ENCODE results near the gene PTAFR.

Gene PTAFR

GRCh38 chr1:28127617-28128257 is 48.8 kb downstream of the PTAFR start:
- no peaks in the 10 kb centered on the region for H3K36me3 ChIP-seq (ENCODE audit: control insufficient read depth in 4 of 4, insufficient read depth in 4 of 4, low read length in 3 of 4)
- no peak overlapping the region for H3K4me3 ChIP-seq (ENCODE audit: control insufficient read depth in 1 of 7, extremely low read depth in 1 of 7, insufficient read depth in 4 of 7, low read depth in 2 of 7, low read length in 6 of 7)
- 89% methylated on average over 1 of the region's 3 CpGs for WGBS (ENCODE audit: insufficient coverage)
- no peak overlapping the region for H3K27ac ChIP-seq (ENCODE audit: insufficient read depth in 1 of 2, low read depth in 1 of 2, low read length in 2 of 2, poor library complexity in 1 of 2, severe bottlenecking in 2 of 2)
- peak in 2 of 3 donors; percentile 42 to 56 for DNase-seq
- no peaks in the 10 kb centered on the region for H3K9me3 ChIP-seq (ENCODE audit: control extremely low read depth in 1 of 5, control insufficient read depth in 4 of 5, insufficient read depth in 2 of 5, low read depth in 1 of 5, low read length in 4 of 5)
- no peaks in the 10 kb centered on the region for H3K27me3 ChIP-seq (replicated peaks in 2 of 5; ENCODE audit: control insufficient read depth in 4 of 5, insufficient read depth in 5 of 5, low read length in 4 of 5)
- CTCF ChIA-PET, result no interaction called here
- POLR2A ChIA-PET, result no interaction called here
- peaks cover 12 to 51% (median 20%) of the 10 kb centered on the region in 4 experiments for H3K4me1 ChIP-seq (ENCODE audit: control extremely low read depth in 1 of 4, control insufficient read depth in 4 of 4, insufficient read depth in 4 of 4, low read length in 3 of 4)

DNA sequence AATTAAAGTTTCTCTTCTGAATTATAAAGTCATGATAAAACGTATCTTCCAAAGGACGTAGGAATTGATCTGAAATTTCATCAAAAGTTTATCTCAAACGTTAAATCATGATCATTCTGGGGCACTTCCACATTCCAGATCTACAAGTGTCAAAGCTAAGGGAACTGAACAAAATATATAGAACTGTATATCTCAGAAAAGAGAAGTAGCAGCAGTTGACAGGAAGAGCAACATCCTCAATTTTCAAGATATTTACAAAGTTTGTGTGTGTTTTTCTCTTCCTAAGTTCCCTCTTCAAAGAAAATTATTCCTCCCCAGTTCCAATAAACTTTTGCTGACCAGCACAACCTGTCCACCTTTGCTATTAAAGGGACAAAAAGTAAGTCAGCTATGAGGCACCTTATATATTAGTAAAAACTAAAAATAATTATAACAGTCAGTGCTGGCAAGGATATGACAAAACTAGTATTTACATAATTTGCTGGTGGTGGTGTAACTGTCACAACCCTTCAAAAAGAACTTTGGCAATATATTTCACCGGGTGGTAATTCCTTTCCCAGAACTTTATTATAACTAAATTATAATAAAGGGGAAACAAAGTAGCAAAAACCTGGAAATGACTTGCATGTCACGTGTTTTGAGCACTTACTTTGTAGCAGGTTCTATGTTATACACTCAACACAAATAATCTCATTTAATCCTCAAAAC is 49.6 kb downstream of the PTAFR start:
- Histone ChIP-seq H3K27me3 (replicated peaks in 2 of 5; ENCODE audit: control insufficient read depth in 4 of 5, insufficient read depth in 5 of 5, low read length in 4 of 5) (no peaks in the 10 kb centered on the region), H3K27ac (ENCODE audit: insufficient read depth in 1 of 2, low read depth in 1 of 2, low read length in 2 of 2, poor library complexity in 1 of 2, severe bottlenecking in 2 of 2) (peak overlapping the region in 1 of 2 experiments; percentile 5), H3K4me1 (ENCODE audit: control extremely low read depth in 1 of 4, control insufficient read depth in 4 of 4, insufficient read depth in 4 of 4, low read length in 3 of 4) (peaks cover 12 to 43% (median 20%) of the 10 kb centered on the region in 4 experiments), H3K36me3 (ENCODE audit: control insufficient read depth in 4 of 4, insufficient read depth in 4 of 4, low read length in 3 of 4) (no peaks in the 10 kb centered on the region), H3K9me3 (ENCODE audit: control extremely low read depth in 1 of 5, control insufficient read depth in 4 of 5, insufficient read depth in 2 of 5, low read depth in 1 of 5, low read length in 4 of 5) (no peaks in the 10 kb centered on the region), H3K4me3 (ENCODE audit: control insufficient read depth in 1 of 7, extremely low read depth in 1 of 7, insufficient read depth in 4 of 7, low read depth in 2 of 7, low read length in 6 of 7) (peak overlapping the region in 2 of 7 experiments; percentile 4 to 49)
- ChIA-PET POLR2A (interaction anchor here (0.8 kb wide), 1 partner anchor 45 kb away, joined by 3 read pairs; no protein-coding TSS in a partner anchor), CTCF (interaction anchor here (1.2 kb wide), 2 partner anchors 8 to 10 kb away, joined by 3 read pairs; no protein-coding TSS in a partner anchor)
- peak in 2 of 3 donors; percentile 65 to 73 for DNase-seq
- WGBS (ENCODE audit: insufficient coverage), result no CpG with 5 or more reads among the region's 5 CpGs

- H3K4me1 ChIP-seq (ENCODE audit: control extremely low read depth in 1 of 4, control insufficient read depth in 4 of 4, insufficient read depth in 4 of 4, low read length in 3 of 4), result peaks cover 12 to 43% (median 20%) of the 10 kb centered on the region in 4 experiments
- 83% methylated on average over 2 of the region's 3 CpGs for WGBS (ENCODE audit: insufficient coverage)
- H3K9me3 ChIP-seq (ENCODE audit: control extremely low read depth in 1 of 5, control insufficient read depth in 4 of 5, insufficient read depth in 2 of 5, low read depth in 1 of 5, low read length in 4 of 5), result no peaks in the 10 kb centered on the region
- no peaks in the 10 kb centered on the region for H3K36me3 ChIP-seq (ENCODE audit: control insufficient read depth in 4 of 4, insufficient read depth in 4 of 4, low read length in 3 of 4)
- H3K4me3 ChIP-seq (ENCODE audit: control insufficient read depth in 1 of 7, extremely low read depth in 1 of 7, insufficient read depth in 4 of 7, low read depth in 2 of 7, low read length in 6 of 7), result peak overlapping the region in 3 of 7 experiments; percentile 15 to 49 (median 34)
- no peaks in the 10 kb centered on the region for H3K27me3 ChIP-seq (replicated peaks in 2 of 5; ENCODE audit: control insufficient read depth in 4 of 5, insufficient read depth in 5 of 5, low read length in 4 of 5)
- POLR2A ChIA-PET, result interaction anchor here (0.8 kb wide), 1 partner anchor 46 kb away, joined by 3 read pairs; no protein-coding TSS in a partner anchor
- no peak for DNase-seq
- peak overlapping the region in 1 of 2 experiments; percentile 5 for H3K27ac ChIP-seq (ENCODE audit: insufficient read depth in 1 of 2, low read depth in 1 of 2, low read length in 2 of 2, poor library complexity in 1 of 2, severe bottlenecking in 2 of 2)
- CTCF ChIA-PET, result interaction anchor here (0.6 to 1.2 kb wide), 4 partner anchors 9 to 70 kb away, joined by 3 to 4 read pairs (median 3); no protein-coding TSS in a partner anchor
These were observed 50.3 kb downstream of the PTAFR start for GRCh38 chr1:28126212-28126611.

GRCh38 chr1:28123461-28123961 is 53.0 kb downstream of the PTAFR start:
- H3K36me3 ChIP-seq (ENCODE audit: control insufficient read depth in 4 of 4, insufficient read depth in 4 of 4, low read length in 3 of 4), result no peaks in the 10 kb centered on the region
- CTCF ChIA-PET, result no interaction called here
- peaks cover 0 to 3% (median 0%) of the 10 kb centered on the region in 5 experiments for H3K9me3 ChIP-seq (ENCODE audit: control extremely low read depth in 1 of 5, control insufficient read depth in 4 of 5, insufficient read depth in 2 of 5, low read depth in 1 of 5, low read length in 4 of 5)
- H3K4me1 ChIP-seq (ENCODE audit: control extremely low read depth in 1 of 4, control insufficient read depth in 4 of 4, insufficient read depth in 4 of 4, low read length in 3 of 4), result peaks cover 12 to 39% (median 16%) of the 10 kb centered on the region in 4 experiments
- H3K4me3 ChIP-seq (ENCODE audit: control insufficient read depth in 1 of 7, extremely low read depth in 1 of 7, insufficient read depth in 4 of 7, low read depth in 2 of 7, low read length in 6 of 7), result no peak overlapping the region
- no peak overlapping the region for H3K27ac ChIP-seq (ENCODE audit: insufficient read depth in 1 of 2, low read depth in 1 of 2, low read length in 2 of 2, poor library complexity in 1 of 2, severe bottlenecking in 2 of 2)
- no peaks in the 10 kb centered on the region for H3K27me3 ChIP-seq (replicated peaks in 2 of 5; ENCODE audit: control insufficient read depth in 4 of 5, insufficient read depth in 5 of 5, low read length in 4 of 5)
- WGBS (ENCODE audit: insufficient coverage), result 100% methylated on average over 1 of the region's 4 CpGs
- no peak for DNase-seq
- POLR2A ChIA-PET, result no interaction called here

DNA sequence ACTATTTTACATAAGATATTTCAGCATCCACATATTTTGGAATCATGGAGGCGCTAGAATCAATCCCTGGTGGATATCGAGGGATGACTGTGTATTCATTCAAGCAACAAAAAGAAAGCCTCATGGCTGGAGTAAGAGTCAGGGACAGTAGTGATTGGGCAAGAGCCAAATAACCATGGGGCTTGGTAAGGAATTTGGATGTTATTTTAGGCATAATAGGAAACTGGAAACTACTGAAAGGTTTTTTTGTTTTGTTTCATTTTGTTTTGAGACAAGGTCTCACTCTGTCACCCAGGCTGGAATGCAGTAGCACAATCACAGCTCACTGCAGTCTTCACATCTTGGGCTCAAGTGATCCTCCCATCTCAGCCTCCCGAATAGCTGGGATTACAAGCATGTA is 54.3 kb downstream of the PTAFR start:
- Histone ChIP-seq H3K4me3 (ENCODE audit: control insufficient read depth in 1 of 7, extremely low read depth in 1 of 7, insufficient read depth in 4 of 7, low read depth in 2 of 7, low read length in 6 of 7) (no peak overlapping the region), H3K36me3 (ENCODE audit: control insufficient read depth in 4 of 4, insufficient read depth in 4 of 4, low read length in 3 of 4) (no peaks in the 10 kb centered on the region), H3K9me3 (ENCODE audit: control extremely low read depth in 1 of 5, control insufficient read depth in 4 of 5, insufficient read depth in 2 of 5, low read depth in 1 of 5, low read length in 4 of 5) (peaks cover 0 to 3% (median 0%) of the 10 kb centered on the region in 5 experiments), H3K27ac (ENCODE audit: insufficient read depth in 1 of 2, low read depth in 1 of 2, low read length in 2 of 2, poor library complexity in 1 of 2, severe bottlenecking in 2 of 2) (no peak overlapping the region), H3K4me1 (ENCODE audit: control extremely low read depth in 1 of 4, control insufficient read depth in 4 of 4, insufficient read depth in 4 of 4, low read length in 3 of 4) (peaks cover 4 to 26% (median 9%) of the 10 kb centered on the region in 4 experiments), H3K27me3 (replicated peaks in 2 of 5; ENCODE audit: control insufficient read depth in 4 of 5, insufficient read depth in 5 of 5, low read length in 4 of 5) (no peaks in the 10 kb centered on the region)
- WGBS (ENCODE audit: insufficient coverage), result 100% methylated on average over 1 of the region's 3 CpGs
- ChIA-PET CTCF (interaction anchor here (0.9 kb wide), 1 partner anchor 31 kb away, joined by 3 read pairs; no protein-coding TSS in a partner anchor), POLR2A (no interaction called here)
- no peak for DNase-seq

GRCh38 chr1:28119556-28119955 is 56.9 kb downstream of the PTAFR start:
- Histone ChIP-seq H3K4me3 (ENCODE audit: control insufficient read depth in 1 of 7, extremely low read depth in 1 of 7, insufficient read depth in 4 of 7, low read depth in 2 of 7, low read length in 6 of 7) (no peak overlapping the region), H3K36me3 (ENCODE audit: control insufficient read depth in 4 of 4, insufficient read depth in 4 of 4, low read length in 3 of 4) (no peaks in the 10 kb centered on the region), H3K4me1 (ENCODE audit: control extremely low read depth in 1 of 4, control insufficient read depth in 4 of 4, insufficient read depth in 4 of 4, low read length in 3 of 4) (peaks cover 4 to 25% (median 15%) of the 10 kb centered on the region in 4 experiments), H3K27me3 (replicated peaks in 2 of 5; ENCODE audit: control insufficient read depth in 4 of 5, insufficient read depth in 5 of 5, low read length in 4 of 5) (no peaks in the 10 kb centered on the region), H3K27ac (ENCODE audit: insufficient read depth in 1 of 2, low read depth in 1 of 2, low read length in 2 of 2, poor library complexity in 1 of 2, severe bottlenecking in 2 of 2) (no peak overlapping the region), H3K9me3 (ENCODE audit: control extremely low read depth in 1 of 5, control insufficient read depth in 4 of 5, insufficient read depth in 2 of 5, low read depth in 1 of 5, low read length in 4 of 5) (peaks cover 0 to 3% (median 0%) of the 10 kb centered on the region in 5 experiments)
- no peak for DNase-seq
- ChIA-PET CTCF (interaction anchor here (0.6 to 1.5 kb wide), 3 partner anchors 9 to 101 kb away, joined by 3 to 4 read pairs (median 3); no protein-coding TSS in a partner anchor), POLR2A (no interaction called here)
- 100% methylated on average over 2 of the region's 8 CpGs for WGBS (ENCODE audit: insufficient coverage)
